Right lobe of liver (tissue), 6 donors: Measurements from ENCODE around the gene TRAPPC2L. TPM values are rescaled to one million over a fixed set of nuclear protein-coding genes. Genes with fewer than 3 reads are reported as not detected.

Experiments used
- ATAC-seq, 4 donors: fragments of 200-7000 bp; cut with Tn5 transposase; one replicate each; pipeline ENCODE4 v1.9.1; 2020; ENCODE audit warnings: mild to moderate bottlenecking in 4 of 4, moderate library complexity in 4 of 4
- DNase-seq, 3 donors: peaks; one replicate each; pipeline ENCODE4 v3.0.0-alpha.2; 2020
- H3K27ac ChIP-seq, 3 donors: fragments of 200-600 bp; one replicate each; pipeline ENCODE4 v1.8.0; 2022
- H3K27me3 ChIP-seq, 2 donors: fragments of 200-600 bp; one replicate each; pipeline ENCODE4 v1.8.0; 2022
- H3K36me3 ChIP-seq, 4 donors: fragments of 200-600 bp; sonication (generic) in 1 of 4; one replicate each; pipeline versions ENCODE4 v1.5.1 to v1.8.0; 2017 to 2022; ENCODE audit warnings: control low read depth in 1 of 4
- H3K4me1 ChIP-seq, 4 donors: fragments of 200-600 bp; sonication (generic) in 1 of 4; one replicate each; pipeline versions ENCODE4 v1.5.1 to v1.8.0; 2017 to 2022; ENCODE audit warnings: control low read depth in 1 of 4
- H3K4me3 ChIP-seq, 3 donors: fragments of 200-600 bp; one replicate each; pipeline ENCODE4 v1.8.0; 2022
- H3K9me3 ChIP-seq, 4 donors: fragments of 200-600 bp; sonication (generic) in 1 of 4; one replicate each; pipeline versions ENCODE4 v1.5.1 to v1.8.0; 2017 to 2022; ENCODE audit warnings: control low read depth in 1 of 4
- CTCF ChIP-seq, 4 donors: fragments of 200-600 bp in 3 of 4; fragments of 450-650 bp in 1 of 4; IDR thresholded peaks; one replicate each; pipeline versions ENCODE4 v1.5.1 to v1.8.0; 2016 to 2022; ENCODE audit warnings: antibody characterized with exemption in 4 of 4, mild to moderate bottlenecking in 2 of 4
- POLR2A ChIP-seq: fragments of 450-650 bp; IDR thresholded peaks from one replicate; pipeline ENCODE4 v1.6.1; 2017; ENCODE audit warnings: antibody characterized with exemption, mild to moderate bottlenecking
- WGBS: methylation state at CpG from one replicate; pipeline ENCODE4 v1.1.6; 2018; ENCODE audit warnings: low coverage, low lambda C conversion rate; ENCODE audit not compliant: insufficient coverage; ENCODE audit errors: missing lambda C conversion rate; 5-methylcytosine and 5-hydroxymethylcytosine counted together
- intact Hi-C, 2 donors: fragments of 100-400 bp; cut with DNase I; formaldehyde crosslinking; loops; one replicate each; pipeline versions ENCODE4 v1.11.2 to v1.14.1; 2022
- long read RNA-seq: library from polyadenylated mRNA; unstranded; transcript quantifications from one replicate; pipeline ENCODE4 v2.0.0, GENCODE V29; 2019
- total RNA-seq, 6 experiments: library from RNA; depleted of rRNA in 2 of 6; stranded (reverse); fragments of >200 nt in 2 of 6; fragmentation: NEBNext Ultra II Directional in 3 of 6; extraction: Animal tissue kit (Norgen Biotek cat#: 25700) in 3 of 6; gene quantifications; one replicate each; pipeline versions ENCODE4 v1.1.0 to v1.2.4, GENCODE V29; 2016 to 2023
- donor health status: DM: no; HTN: yes; CAD: no.
- donor health status: DM: no; HTN: no; CAD: no.
- donor health status: DM: no; HTN: no; CAD: no.
- donor health status: DM: no; HTN: yes; CAD: no.
- donor health status: DM: no; HTN: yes; CAD: no.

The TRAPPC2L gene
- 10 to 100 TPM; 15.1 to 25.5 (median 20.1) TPM for total RNA-seq
- long read RNA-seq, transcript TRAPPC2L-201 (5 exons, 2,215 nt), result major isoform, 5 of 11 reads
- long read RNA-seq, partial matches to known transcripts, result 1 of 11 reads
- long read RNA-seq, other reads (novel, unspliced or antisense), result 4 of 11 reads

GRCh38 chr16:88856828-88857727 is at the start of gene TRAPPC2L, which contains the start of gene GALNS:
TRAPPC2L (plus strand) TSS chr16:88857127; CDS start chr16:88857151, 24 bp downstream.
GALNS (minus strand) TSS chr16:88856947; CDS start chr16:88856877, 70 bp downstream.
- Histone ChIP-seq H3K4me1 (peaks cover 0 to 18% (median 7%) of the 10 kb centered on the region in 4 donors), H3K36me3 (peaks cover 0 to 29% (median 5%) of the 10 kb centered on the region in 4 donors), H3K27ac (peak within 1 kb of the TSS; percentile 48 to 64 (median 54)), H3K27me3 (no peaks in the 10 kb centered on the region), H3K4me3 (peak within 1 kb of the TSS; percentile 94 to 98 (median 96)), H3K9me3 (no peaks in the 10 kb centered on the region)
- ATAC-seq (peak; percentile 93 to 96 (median 96)), DNase-seq (peak; percentile 99)
- WGBS, result 0% methylated on average over 18 of the region's 87 CpGs
- TF ChIP-seq CTCF (IDR thresholded peaks at IDR 0.05) (no peak), POLR2A (peak; percentile 72)
- intact Hi-C loops, result no loop called here

- intact Hi-C loops, result no loop called here
- peaks cover 0 to 24% (median 4%) of the 10 kb centered on the region in 4 donors for H3K4me1 ChIP-seq
- TF ChIP-seq POLR2A (no peak), CTCF (IDR thresholded peaks at IDR 0.05) (no peak)
- no peak overlapping the region for H3K27ac ChIP-seq
- H3K27me3 ChIP-seq, result no peaks in the 10 kb centered on the region
- WGBS, result 92% methylated on average over 11 of the region's 24 CpGs
- H3K9me3 ChIP-seq, result no peaks in the 10 kb centered on the region
- DNase-seq (no peak), ATAC-seq (no peak)
- H3K4me3 ChIP-seq, result no peak overlapping the region
- H3K36me3 ChIP-seq, result peaks cover 0 to 5% (median 0%) of the 10 kb centered on the region in 4 donors
Observed at GRCh38 chr16:88807142-88807625, 49.7 kb upstream of the TRAPPC2L start.

- DNase-seq, result peak in 1 of 3 donors; percentile 53
- H3K4me3 ChIP-seq, result no peak overlapping the region
- H3K27ac ChIP-seq, result no peak overlapping the region
- intact Hi-C loops, result no loop called here
- no peaks in the 10 kb centered on the region for H3K27me3 ChIP-seq
- no peak for ATAC-seq
- WGBS, result 100% methylated on average over 1 of the region's 26 CpGs
- TF ChIP-seq CTCF (IDR thresholded peaks at IDR 0.05) (no peak), POLR2A (no peak)
- H3K36me3 ChIP-seq, result peaks cover 0 to 5% (median 0%) of the 10 kb centered on the region in 4 donors
- no peaks in the 10 kb centered on the region for H3K9me3 ChIP-seq
- peaks cover 0 to 27% (median 4%) of the 10 kb centered on the region in 4 donors for H3K4me1 ChIP-seq
Observed at GRCh38 chr16:88807626-88808453, 49.1 kb upstream of the TRAPPC2L start.

- no peaks in the 10 kb centered on the region for H3K27me3 ChIP-seq
- no peak overlapping the region for H3K27ac ChIP-seq
- ATAC-seq, result no peak
- H3K4me3 ChIP-seq, result no peak overlapping the region
- no peaks in the 10 kb centered on the region for H3K9me3 ChIP-seq
- no CpG with 5 or more reads among the region's 10 CpGs for WGBS
- intact Hi-C loops, result no loop called here
- TF ChIP-seq CTCF (IDR thresholded peaks at IDR 0.05) (no peak), POLR2A (no peak)
- peaks cover 0 to 26% (median 4%) of the 10 kb centered on the region in 4 donors for H3K4me1 ChIP-seq
- peaks cover 0 to 5% (median 0%) of the 10 kb centered on the region in 4 donors for H3K36me3 ChIP-seq
- DNase-seq, result no peak
Observed at GRCh38 chr16:88809068-88809675, 47.8 kb upstream of the TRAPPC2L start.
